Body of pancreas (tissue), 4 donors: ENCODE measurements around the gene JPT1. TPM values are rescaled to one million over a fixed set of nuclear protein-coding genes. Genes with fewer than 3 reads are reported as not detected.

ENCODE experiments used
- ATAC-seq: fragments of 150-250 bp; one replicate; pipeline ENCODE4 v1.9.1; 2016
- DNase-seq, 4 donors: peaks; one replicate each; pipeline ENCODE4 v3.0.0-alpha.2; 2019
- H3K27ac ChIP-seq, 4 donors: fragments of 200-600 bp; sonication (generic); 1 replicate in 3 of 4; 2 replicates in 1 of 4; pipeline versions ENCODE4 v1.5.1 to v1.6.1; 2016 to 2019; ENCODE audit warnings: mild to moderate bottlenecking in 1 of 4, mixed read lengths in 1 of 4, moderate library complexity in 1 of 4
- H3K27me3 ChIP-seq, 2 donors: fragments of 200-600 bp; sonication (generic); one replicate each; pipeline ENCODE4 v1.6.0; 2016; ENCODE audit warnings: mild to moderate bottlenecking in 1 of 2
- H3K36me3 ChIP-seq, 2 donors: fragments of 200-600 bp; sonication (generic); replicated peaks in 1 of 2; 2 replicates each; pipeline ENCODE4 v1.5.1; 2016; ENCODE audit warnings: low read depth in 2 of 2; ENCODE audit not compliant: insufficient read depth in 1 of 2
- H3K4me1 ChIP-seq: fragments of 200-600 bp; sonication (generic); one replicate; pipeline ENCODE4 v1.6.0; 2016
- H3K4me3 ChIP-seq, 2 donors: fragments of 200-600 bp; sonication (generic); 1 replicate in 1 of 2; 2 replicates in 1 of 2; pipeline ENCODE4 v1.5.1; 2016 to 2019
- H3K9me3 ChIP-seq, 3 donors: fragments of 200-600 bp; sonication (generic); 1 replicate in 2 of 3; 2 replicates in 1 of 3; pipeline ENCODE4 v1.5.1; 2016
- CTCF ChIP-seq, 7 experiments: fragments of 450-650 bp in 4 of 7; fragments of 200-600 bp in 3 of 7; sonication (generic) in 3 of 7; IDR thresholded peaks; one replicate each; pipeline ENCODE4 v1.5.1; 2016 to 2019; ENCODE audit warnings: antibody characterized with exemption in 7 of 7
- POLR2A ChIP-seq, 3 donors: fragments of 450-650 bp; IDR thresholded peaks; one replicate each; pipeline ENCODE4 v1.6.1; 2016; ENCODE audit warnings: antibody characterized with exemption in 3 of 3, mild to moderate bottlenecking in 2 of 3
- WGBS, 2 donors: methylation state at CpG; one replicate each; pipeline ENCODE4 v1.1.5; 2017; 5-methylcytosine and 5-hydroxymethylcytosine counted together
- intact Hi-C: fragments of 100-400 bp; cut with DNase I; formaldehyde crosslinking; loops from one replicate; pipeline ENCODE4 v1.15.1; 2023
- total RNA-seq, 2 donors: library from RNA; depleted of rRNA; stranded (reverse); fragments of >200 nt; gene quantifications; one replicate each; pipeline ENCODE4 v1.1.0, GENCODE V29; 2016

The JPT1 gene
- total RNA-seq, 2 donors from 2014 or later, result 17.4 to 42.5 TPM

GRCh38 chr17:75181608-75182318 is 27.5 kb upstream of the JPT1 start:
- intact Hi-C loops, result no loop called here
- DNase-seq, result peak in 2 of 4 donors; percentile 8 to 26
- Histone ChIP-seq H3K4me3 (peak overlapping the region; percentile 97 to 99), H3K36me3 (peaks cover 0 to 7% of the 10 kb centered on the region in 2 donors), H3K9me3 (no peaks in the 10 kb centered on the region), H3K27ac (peak overlapping the region; percentile 90 to 100 (median 99)), H3K27me3 (no peaks in the 10 kb centered on the region), H3K4me1 (peaks cover 22% of the 10 kb centered on the region)
- WGBS, 2 donors, result 0% methylated on average over 19 to 34 of the region's 34 CpGs
- TF ChIP-seq POLR2A (IDR thresholded peaks at IDR 0.05), result no peak
- no peak for TF ChIP-seq CTCF (IDR thresholded peaks at IDR 0.05)
- ATAC-seq, result no peak

- intact Hi-C loops, result no loop called here
- TF ChIP-seq POLR2A (IDR thresholded peaks at IDR 0.05) (no peak), CTCF (IDR thresholded peaks at IDR 0.05) (no peak)
- Histone ChIP-seq H3K27me3 (no peaks in the 10 kb centered on the region), H3K9me3 (no peaks in the 10 kb centered on the region), H3K36me3 (peaks cover 0 to 7% of the 10 kb centered on the region in 2 donors), H3K4me1 (peaks cover 22% of the 10 kb centered on the region), H3K27ac (peak overlapping the region in 1 of 4 donors; percentile 99), H3K4me3 (peak overlapping the region in 1 of 2 donors; percentile 99)
- WGBS, 2 donors, result 7 to 10% methylated on average over 8 of the region's 8 CpGs
- ATAC-seq (no peak), DNase-seq (no peak)
These were observed 26.8 kb upstream of the JPT1 start for GRCh38 chr17:75181110-75181509.

- peaks cover 13 to 24% of the 10 kb centered on the region in 2 donors for H3K36me3 ChIP-seq
- H3K9me3 ChIP-seq, result no peaks in the 10 kb centered on the region
- intact Hi-C loops, result no loop called here
- peaks cover 20% of the 10 kb centered on the region for H3K4me1 ChIP-seq
- H3K4me3 ChIP-seq, result no peak overlapping the region
- no peak for ATAC-seq
- H3K27me3 ChIP-seq, result no peaks in the 10 kb centered on the region
- 85 to 96% methylated on average over 6 of the region's 6 CpGs for WGBS, 2 donors
- DNase-seq, result no peak
- no peak overlapping the region for H3K27ac ChIP-seq
- TF ChIP-seq CTCF (IDR thresholded peaks at IDR 0.05) (no peak), POLR2A (IDR thresholded peaks at IDR 0.05) (no peak)
These were observed 24.1 kb upstream of the JPT1 start for GRCh38 chr17:75178453-75178852.

DNA sequence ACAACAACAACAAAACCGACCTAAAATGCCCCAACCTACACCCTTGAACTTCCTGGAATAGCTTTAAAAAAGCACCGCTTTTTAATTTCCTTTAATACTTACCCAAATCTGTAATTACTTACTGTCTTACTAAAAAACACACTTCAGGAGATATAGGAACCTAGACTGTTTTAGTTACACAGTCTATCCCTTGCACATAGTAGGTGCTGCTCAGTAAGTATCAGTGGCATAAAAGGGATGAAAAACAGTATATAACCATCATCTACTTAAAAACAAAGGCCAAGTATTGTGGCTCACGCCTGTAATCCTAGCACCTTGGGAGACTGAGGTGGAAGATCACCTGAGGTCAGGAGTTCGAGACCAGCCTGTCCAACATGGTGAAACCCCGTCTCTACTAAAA is 22.3 kb upstream of the JPT1 start:
- TF ChIP-seq POLR2A (IDR thresholded peaks at IDR 0.05) (no peak), CTCF (IDR thresholded peaks at IDR 0.05) (no peak)
- 83 to 87% methylated on average over 5 of the region's 5 CpGs for WGBS, 2 donors
- H3K36me3 ChIP-seq, result peaks cover 14 to 28% of the 10 kb centered on the region in 2 donors
- ATAC-seq (no peak), DNase-seq (no peak)
- no peaks in the 10 kb centered on the region for H3K27me3 ChIP-seq
- intact Hi-C loops, result no loop called here
- H3K4me1 ChIP-seq, result peaks cover 16% of the 10 kb centered on the region
- no peak overlapping the region for H3K27ac ChIP-seq
- no peaks in the 10 kb centered on the region for H3K9me3 ChIP-seq
- no peak overlapping the region for H3K4me3 ChIP-seq

DNA sequence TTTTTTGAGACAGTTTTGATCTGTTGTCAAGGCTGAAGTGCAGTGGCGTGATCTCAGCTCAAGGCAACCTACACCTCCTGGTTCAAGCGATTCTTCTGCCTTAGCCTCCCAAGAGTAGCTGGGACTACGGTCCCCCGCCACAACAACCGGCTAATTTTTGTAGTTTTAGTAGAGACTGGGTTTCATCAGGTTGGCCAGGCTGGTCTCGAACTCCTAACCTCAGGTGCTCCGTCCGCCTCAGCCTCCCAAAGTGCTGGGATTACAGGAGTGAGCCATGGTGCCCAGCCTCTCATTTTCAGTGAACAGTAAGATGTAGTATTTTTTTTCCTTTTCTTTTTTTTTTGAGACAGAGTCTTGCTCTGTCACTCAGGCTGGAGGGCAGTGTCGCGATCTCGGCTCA is 20.7 kb upstream of the JPT1 start:
- H3K36me3 ChIP-seq, result peaks cover 14 to 28% of the 10 kb centered on the region in 2 donors

More for the DNA sequence above, 20.7 kb upstream of the JPT1 start:
- intact Hi-C loops, result no loop called here
- Histone ChIP-seq H3K9me3 (no peaks in the 10 kb centered on the region), H3K4me1 (peaks cover 5% of the 10 kb centered on the region), H3K4me3 (no peak overlapping the region), H3K27me3 (no peaks in the 10 kb centered on the region), H3K27ac (no peak overlapping the region)
- 90 to 94% methylated on average over 11 of the region's 11 CpGs for WGBS, 2 donors
- ATAC-seq, result no peak
- no peak for DNase-seq
- TF ChIP-seq CTCF (IDR thresholded peaks at IDR 0.05) (no peak), POLR2A (IDR thresholded peaks at IDR 0.05) (no peak)
